ENCODE measurements around the gene STK11.
A peak's percentile ranks its signal among the peaks of the same experiment; 100 is the strongest.

Gene STK11

GRCh38 chr19:1159864-1160595 lies 45.5 kb upstream of the STK11 start:
- TF ChIP-seq CTCF (conservative IDR thresholded peaks at IDR 0.05; ENCODE audit: low read depth, low read length) = no peak
- no peak for DNase-seq (ENCODE audit: low read depth)
- no peak overlapping the region for H3K4me3 ChIP-seq (ENCODE audit: low read depth, low read length)

GRCh38 chr19:1161716-1162115 lies 43.9 kb upstream of the STK11 start:
- TF ChIP-seq CTCF (conservative IDR thresholded peaks at IDR 0.05; ENCODE audit: low read depth, low read length) = no peak
- peak; percentile 73 for DNase-seq (ENCODE audit: low read depth)
- H3K4me3 ChIP-seq (ENCODE audit: low read depth, low read length) = no peak overlapping the region

DNA sequence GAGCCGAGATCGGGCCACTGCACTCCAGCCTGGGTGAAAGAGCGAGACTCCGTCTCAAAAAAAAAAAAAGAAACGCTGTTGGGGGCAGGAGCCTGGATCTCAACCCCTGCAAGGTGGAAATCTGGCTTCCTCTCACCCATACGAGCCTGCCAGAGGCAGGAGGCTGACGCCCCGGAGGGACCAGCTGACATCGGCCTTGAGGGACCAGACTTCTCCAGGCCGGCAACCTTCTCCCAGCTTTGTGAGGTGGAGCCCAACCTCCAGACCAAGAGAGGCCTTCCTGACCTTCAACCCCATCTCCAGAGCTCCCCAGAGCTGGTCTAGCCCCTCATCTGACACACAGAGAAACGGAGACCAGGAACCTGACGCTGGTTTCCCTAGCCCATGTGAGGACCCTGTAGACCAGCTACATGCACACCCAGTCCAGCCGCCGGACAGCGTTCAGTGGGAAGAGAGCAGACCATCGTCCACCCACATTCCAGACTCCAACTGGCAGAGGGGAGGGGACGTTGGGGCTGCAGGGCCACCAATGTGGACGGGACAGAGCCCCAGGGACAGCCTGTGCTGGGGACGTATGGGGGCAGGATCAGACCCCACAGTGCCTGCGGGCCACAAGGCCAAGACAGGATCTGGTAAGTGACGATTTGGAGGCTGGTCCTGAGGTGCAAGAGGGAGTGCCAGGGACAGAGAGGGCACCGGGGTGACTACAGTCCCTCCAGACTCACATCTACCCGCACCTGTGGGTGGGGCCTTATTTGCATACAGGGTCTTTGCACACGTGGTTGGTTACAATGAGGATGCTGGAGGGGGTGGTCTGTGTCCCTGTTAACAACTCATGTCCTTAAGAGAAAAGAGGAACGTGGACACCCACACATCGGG lies 42.9 kb upstream of the STK11 start:
- no peak for TF ChIP-seq CTCF (conservative IDR thresholded peaks at IDR 0.05; ENCODE audit: low read depth, low read length)
- H3K4me3 ChIP-seq (ENCODE audit: low read depth, low read length) = no peak overlapping the region
- DNase-seq (ENCODE audit: low read depth) = no peak

GRCh38 chr19:1163283-1163933 lies 42.2 kb upstream of the STK11 start:
- H3K4me3 ChIP-seq (ENCODE audit: low read depth, low read length) = no peak overlapping the region
- TF ChIP-seq CTCF (conservative IDR thresholded peaks at IDR 0.05; ENCODE audit: low read depth, low read length) = no peak

GRCh38 chr19:1163934-1164683 lies 41.5 kb upstream of the STK11 start:
- H3K4me3 ChIP-seq (ENCODE audit: low read depth, low read length) = no peak overlapping the region
- no peak for TF ChIP-seq CTCF (conservative IDR thresholded peaks at IDR 0.05; ENCODE audit: low read depth, low read length)
- no peak for DNase-seq (ENCODE audit: low read depth)

More at GRCh38 chr19:1163283-1163933, 42.2 kb upstream of the STK11 start:
- no peak for DNase-seq (ENCODE audit: low read depth)

- DNase-seq (ENCODE audit: low read depth) = no peak
- H3K4me3 ChIP-seq (ENCODE audit: low read depth, low read length) = no peak overlapping the region
- no peak for TF ChIP-seq CTCF (conservative IDR thresholded peaks at IDR 0.05; ENCODE audit: low read depth, low read length)
These were observed 40.7 kb upstream of the STK11 start for GRCh38 chr19:1164684-1165531.
